Left lobe of liver (tissue), 2 donors: ENCODE measurements around the gene SETD1A. TPM values are rescaled to one million over a fixed set of nuclear protein-coding genes. Genes with fewer than 3 reads are reported as not detected.
A peak's percentile ranks its signal among the peaks of the same experiment; 100 is the strongest.
"Not testable (repeated sequence)": the region's sequence is repeated elsewhere in the genome, so short reads cannot be mapped to it uniquely, and the experiment has no call there.

Experiments
- ATAC-seq: fragments of 200-7000 bp; cut with Tn5 transposase; one replicate; pipeline ENCODE4 v1.9.1; 2020; ENCODE audit warnings: mild to moderate bottlenecking, moderate library complexity
- DNase-seq: peaks from one replicate; pipeline ENCODE4 v3.0.0-alpha.2; 2020; ENCODE audit warnings: low spot score
- total RNA-seq: library from RNA; stranded (reverse); gene quantifications from one replicate; pipeline ENCODE4 v1.2.1, GENCODE V29; 2021
- donor health status: DM: no; HTN: no; CAD: no; lungs with moderate emphysema.
- donor health status: DM: no; HTN: yes; CAD: no.

The SETD1A gene
- total RNA-seq, 1 donor from 2014 or later = 8.2 TPM

GRCh38 chr16:30928390-30928789, 29.2 kb upstream of the SETD1A start:
- ATAC-seq (no peak), DNase-seq (no peak)

GRCh38 chr16:30929167-30929566, 28.4 kb upstream of the SETD1A start:
- DNase-seq = no peak

DNA sequence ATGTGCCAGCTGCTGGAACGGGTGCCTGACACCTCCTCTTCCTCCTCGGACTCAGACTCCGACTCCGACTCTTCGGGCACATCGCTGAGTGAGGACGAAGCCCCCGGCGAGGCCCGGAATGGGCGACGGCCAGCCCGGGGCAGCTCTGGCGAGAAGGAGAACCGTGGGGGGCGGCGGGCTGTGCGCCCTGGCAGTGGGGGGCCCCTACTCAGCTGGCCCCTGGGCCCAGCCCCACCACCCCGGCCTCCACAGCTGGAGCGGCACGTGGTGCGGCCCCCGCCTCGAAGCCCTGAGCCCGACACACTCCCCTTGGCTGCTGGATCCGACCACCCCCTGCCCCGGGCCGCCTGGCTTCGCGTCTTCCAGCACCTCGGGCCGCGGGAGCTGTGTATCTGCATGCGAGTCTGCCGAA, 27.4 kb upstream of the SETD1A start:
- DNase-seq (no peak), ATAC-seq (no peak)

More at GRCh38 chr16:30929167-30929566, 28.4 kb upstream of the SETD1A start:
- no peak for ATAC-seq

DNA sequence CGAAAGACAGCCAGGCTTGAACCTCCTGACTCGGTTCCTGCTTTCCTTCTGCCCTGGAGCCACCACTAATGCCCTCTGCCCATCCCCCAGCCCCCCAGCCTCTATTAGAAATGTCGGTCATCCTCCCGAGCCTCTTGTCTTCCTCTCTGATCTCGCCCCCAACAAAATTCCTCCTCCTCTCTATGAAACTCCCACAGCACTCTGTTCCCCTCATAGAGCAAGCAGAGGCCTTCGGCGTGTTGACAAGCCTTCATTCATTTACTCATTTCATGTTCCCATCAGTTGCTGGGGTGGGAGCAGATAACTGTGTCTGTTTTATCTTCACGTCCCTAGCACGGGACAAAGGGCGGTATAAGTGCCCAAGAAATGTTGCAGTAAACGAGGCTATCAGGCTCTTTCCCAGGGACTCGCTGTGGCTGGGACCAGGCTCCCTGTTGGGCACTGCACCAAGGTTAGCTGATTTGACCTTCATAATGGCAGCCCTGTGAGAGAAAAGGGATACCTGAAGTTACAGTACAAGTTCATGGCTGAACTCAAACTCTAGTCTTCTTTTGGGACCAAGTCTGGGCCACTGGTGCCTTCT, 26.4 kb upstream of the SETD1A start:
- ATAC-seq (no peak), DNase-seq (no peak)

DNA sequence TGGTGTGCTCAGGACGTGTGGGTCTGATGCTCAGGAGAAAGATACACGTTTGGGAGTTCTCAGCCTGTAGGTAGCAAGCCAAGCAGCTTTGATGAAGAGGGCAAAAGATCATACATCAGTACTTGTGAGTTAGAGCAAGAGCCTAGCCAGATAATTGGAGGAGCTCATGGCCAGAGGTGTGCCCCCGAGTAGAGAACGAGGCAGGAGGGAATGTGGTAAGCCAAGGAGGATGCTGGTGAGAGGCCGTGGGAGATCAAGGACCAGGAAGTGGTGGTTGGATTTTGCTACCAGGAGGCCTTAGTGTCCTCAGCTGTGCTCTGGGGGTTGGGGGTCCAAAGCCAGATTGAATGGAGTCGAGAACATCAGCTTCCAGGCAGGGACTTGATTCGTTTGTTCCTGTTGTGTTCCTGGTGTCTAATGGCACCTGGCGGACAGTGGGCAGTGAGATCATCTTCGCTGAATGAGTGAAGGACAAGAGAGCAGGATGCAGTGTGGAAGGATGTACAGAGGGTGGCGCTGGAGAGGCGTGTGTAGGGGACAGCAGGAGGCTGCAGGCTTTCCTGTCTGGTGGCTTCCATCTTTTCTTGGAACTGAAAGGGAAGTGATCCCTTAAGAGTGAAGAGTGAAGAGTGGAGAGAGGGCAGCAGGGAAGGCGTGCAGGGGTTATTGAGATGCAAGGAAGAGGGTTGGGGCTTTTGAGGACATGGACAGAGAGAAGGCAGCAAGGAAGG, 22.6 kb upstream of the SETD1A start:
- peak; percentile 65 for ATAC-seq
- no peak for DNase-seq

DNA sequence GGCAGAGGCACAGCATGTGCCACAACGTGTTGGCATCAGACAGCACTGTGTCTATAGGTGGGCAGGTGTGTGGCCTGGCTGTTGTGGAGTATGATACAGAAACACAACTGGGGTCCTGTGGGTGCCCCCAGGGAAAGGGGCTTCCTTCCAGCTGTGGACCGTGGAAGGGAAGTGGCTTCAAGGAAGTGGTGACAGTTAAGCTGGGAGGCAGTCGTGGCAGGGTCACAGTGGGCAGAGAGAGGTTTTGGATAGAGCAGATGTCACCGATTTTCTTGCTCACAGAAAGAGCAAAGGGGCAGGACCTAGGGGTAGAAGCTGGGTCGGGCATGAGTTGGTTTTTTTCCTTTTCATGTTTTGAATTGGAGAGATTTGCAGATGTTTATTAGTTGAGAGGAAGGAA, 19.9 kb upstream of the SETD1A start:
- DNase-seq = no peak
- no peak for ATAC-seq

- ATAC-seq, DNase-seq: not testable (repeated sequence)
Observed at GRCh38 chr16:30939571-30939970, 18.0 kb upstream of the SETD1A start.

DNA sequence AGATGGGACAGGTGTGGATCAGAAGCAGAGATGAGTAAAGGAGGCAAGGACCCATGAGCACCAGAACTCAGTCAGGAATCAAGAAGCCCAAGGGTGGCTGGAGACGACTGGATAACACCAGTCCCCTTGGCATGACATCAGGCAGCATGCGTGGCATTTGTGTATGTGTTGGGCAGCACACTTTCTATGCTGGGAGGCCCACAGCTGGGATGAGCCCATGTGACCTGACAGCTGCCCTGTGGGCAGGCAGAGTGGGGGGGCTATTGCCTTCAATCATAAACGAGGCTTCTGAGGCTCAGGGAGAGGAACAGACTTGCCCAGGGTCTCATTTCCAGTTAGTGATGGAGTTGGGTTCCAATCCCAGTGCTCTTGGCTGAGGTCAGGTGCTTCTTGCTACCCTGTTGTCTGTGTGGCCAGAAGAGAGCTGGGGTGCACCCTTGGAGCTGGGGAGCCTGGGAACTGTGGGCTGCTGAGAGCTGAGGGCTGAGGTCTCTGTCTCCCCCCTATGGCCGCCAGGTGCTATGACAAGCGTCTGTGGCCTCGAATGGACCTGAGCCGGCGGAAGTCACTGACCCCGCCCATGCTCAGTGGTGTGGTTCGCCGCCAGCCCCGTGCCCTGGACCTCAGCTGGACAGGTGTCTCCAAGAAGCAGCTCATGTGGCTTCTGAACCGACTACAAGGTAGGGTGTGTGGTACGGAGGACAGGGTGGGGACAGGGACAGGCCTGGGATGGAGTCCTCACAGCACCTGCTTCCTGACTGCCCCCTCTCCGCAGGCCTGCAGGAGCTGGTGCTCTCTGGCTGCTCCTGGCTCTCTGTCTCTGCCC, 15.7 kb upstream of the SETD1A start:
- peak; percentile 96 for ATAC-seq
- peak; percentile 83 for DNase-seq

GRCh38 chr16:30942426-30942806, 15.1 kb upstream of the SETD1A start:
- ATAC-seq (no peak), DNase-seq (no peak)

GRCh38 chr16:30944352-30944751, 13.2 kb upstream of the SETD1A start:
- ATAC-seq (no peak), DNase-seq (no peak)

- DNase-seq (peak; percentile 56), ATAC-seq (no peak)
Observed at GRCh38 chr16:30946671-30947540, 10.6 kb upstream of the SETD1A start.

DNA sequence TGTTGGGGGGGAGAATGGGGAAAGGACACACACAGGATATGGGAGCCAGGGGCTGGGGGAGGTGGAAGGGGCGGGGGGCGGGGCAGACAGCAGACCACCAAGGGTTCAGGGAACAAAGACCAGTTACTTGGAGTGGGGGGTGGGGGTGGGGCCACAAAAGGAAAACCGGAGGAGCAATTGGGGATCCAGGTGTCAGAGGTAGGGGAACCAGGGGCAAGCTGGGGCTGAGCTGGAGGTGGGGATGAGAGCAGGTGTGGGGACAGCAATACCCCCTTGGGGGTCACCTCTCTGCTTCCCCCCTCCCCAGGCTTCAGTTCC, 10.1 kb upstream of the SETD1A start:
- ATAC-seq (no peak), DNase-seq (no peak)

DNA sequence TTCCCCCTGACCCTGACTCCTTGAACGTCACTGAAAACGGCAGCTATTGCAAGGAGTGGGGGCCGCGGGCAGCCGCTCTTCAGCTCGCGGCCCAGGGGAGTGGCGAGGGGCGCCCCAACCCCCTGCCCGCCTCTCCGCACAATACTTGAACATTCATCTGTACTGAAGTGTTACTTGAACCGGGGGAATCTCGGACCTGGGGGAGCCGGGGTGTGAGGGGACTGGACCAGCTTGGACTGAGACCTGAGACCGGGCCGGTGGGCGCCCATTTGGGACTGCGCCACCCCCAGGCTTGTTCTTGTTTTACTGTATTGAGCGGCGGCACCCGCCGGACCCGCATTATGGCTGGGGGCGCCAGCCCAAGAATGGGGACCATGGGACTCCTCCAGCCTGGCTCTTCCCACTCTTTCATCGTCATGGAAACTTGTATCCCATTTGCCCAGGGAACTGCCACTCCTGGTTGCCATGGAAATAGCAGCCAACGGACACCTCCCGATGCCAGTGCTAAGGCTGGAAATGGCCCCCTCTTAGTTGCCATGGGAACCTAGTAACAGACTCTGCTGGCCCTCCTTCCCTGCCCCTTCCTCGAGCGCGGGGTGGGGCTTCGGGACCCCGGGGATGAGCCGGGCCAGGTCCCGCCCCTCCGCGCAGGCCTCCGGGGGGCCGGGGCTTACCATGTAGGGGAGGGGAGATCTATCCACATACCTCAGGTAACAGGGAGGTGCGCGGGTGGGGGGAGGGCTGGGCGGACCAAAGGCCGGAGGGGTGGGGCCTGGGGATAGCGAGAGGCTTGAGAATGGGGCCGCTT, 9.5 kb upstream of the SETD1A start:
- DNase-seq (peak; percentile 92), ATAC-seq (peak; percentile 50)

DNA sequence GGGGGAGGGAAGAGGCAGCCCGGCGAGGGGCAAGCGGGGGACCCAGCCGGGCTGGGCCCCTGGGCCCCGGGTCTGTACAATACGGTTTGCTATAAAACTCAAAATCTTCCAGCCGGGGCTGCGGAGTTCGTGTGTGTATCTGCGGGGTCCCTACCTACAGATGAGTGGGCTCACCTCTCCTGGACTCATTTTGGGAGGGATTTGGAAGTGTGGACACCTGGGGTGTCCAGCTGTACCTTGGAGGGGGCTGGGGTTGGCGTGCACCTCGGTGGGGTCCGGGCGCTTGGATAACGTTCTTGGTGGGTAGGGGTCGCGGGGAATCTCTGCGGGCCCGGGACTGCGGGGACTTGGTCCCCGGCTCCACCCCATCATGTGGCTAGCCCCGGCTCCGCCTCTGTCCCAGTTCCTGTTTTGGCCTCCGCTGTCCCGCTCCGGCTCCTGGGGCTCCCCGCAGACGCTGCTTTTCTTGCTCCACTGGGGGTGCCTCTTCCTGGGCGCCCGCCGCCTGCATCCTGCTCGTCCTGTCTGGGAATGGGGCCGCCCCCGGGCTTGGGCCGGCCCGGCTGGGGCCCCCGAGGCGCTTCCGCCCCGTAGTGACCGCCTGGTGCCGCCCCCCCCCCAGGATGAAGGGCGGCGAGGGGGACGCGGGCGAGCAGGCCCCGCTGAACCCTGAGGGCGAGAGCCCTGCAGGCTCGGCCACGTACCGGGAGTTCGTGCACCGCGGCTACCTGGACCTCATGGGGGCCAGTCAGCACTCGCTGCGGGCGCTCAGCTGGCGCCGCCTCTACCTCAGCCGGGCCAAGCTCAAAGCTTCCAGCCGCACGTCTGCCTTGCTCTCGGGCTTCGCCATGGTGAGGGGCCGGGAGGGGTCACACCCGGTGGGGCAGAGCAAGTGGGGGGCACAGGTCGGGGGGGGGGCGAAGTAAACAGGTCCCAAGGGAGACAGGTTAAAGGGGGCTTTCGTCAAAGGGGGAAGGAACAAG, 8.6 kb upstream of the SETD1A start, which contains the start of gene ORAI3:
Gene ORAI3, plus strand, starts transcription at position 402 of the 983 bp plus-strand sequence. Its CDS starts 222 bp downstream, at position 624.
- ATAC-seq (peak; percentile 64), DNase-seq (peak; percentile 85)

GRCh38 chr16:30949650-30950515, 7.7 kb upstream of the SETD1A start:
- ATAC-seq (peak; percentile 70), DNase-seq (peak; percentile 98)

- peak; percentile 54 for DNase-seq
- ATAC-seq = no peak
Observed at GRCh38 chr16:30950516-30951065, 7.0 kb upstream of the SETD1A start.

DNA sequence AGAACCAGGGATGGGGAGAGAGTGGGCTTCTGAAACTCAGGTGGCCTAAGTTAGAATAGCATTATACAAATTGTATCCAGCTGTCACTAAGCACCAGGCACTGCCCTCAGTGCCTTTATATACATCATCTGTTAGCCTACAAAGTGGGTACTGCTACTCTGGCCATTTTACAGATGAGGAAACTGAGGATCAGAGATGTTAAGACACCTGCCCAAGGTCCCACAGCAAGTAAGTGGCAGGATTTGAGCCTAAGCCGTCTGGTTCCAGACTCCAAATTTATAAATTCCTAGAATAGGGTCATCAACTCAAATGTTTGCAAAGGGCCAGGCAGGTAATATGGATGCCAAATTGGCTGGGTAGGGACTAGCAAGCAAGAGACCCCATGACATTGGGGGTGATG, 6.4 kb upstream of the SETD1A start:
- ATAC-seq (no peak), DNase-seq (no peak)
